GM13976 (cell line): Measurements from ENCODE around the gene TTC7B.

Experiments used
- DNase-seq: peaks from one replicate; pipeline ENCODE4 v3.0.0; 2012; ENCODE audit warnings: low spot score
- in situ Hi-C: fragments of 300-500 bp; cut with MboI; formaldehyde crosslinking; loops from one replicate; pipeline ENCODE4 v1.12.0; 2022; ENCODE audit warnings: low sequenced_read_pairs, mixed read lengths, inconsistent platforms; ENCODE audit not compliant: unreplicated experiment
- TF ChIP-seq, protein P1 (sequence below): IDR thresholded peaks from 2 replicates; pipeline ENCODE4 v1.5.1; 2012; ENCODE audit warnings: borderline replicate concordance, mild to moderate bottlenecking; ENCODE audit not compliant: insufficient read depth; ENCODE audit errors: extremely low read depth, missing control alignments, control extremely low read depth

The TTC7B gene

GRCh38 chr14:90687680-90688079, 128.6 kb downstream of the TTC7B start:
- DNase-seq, result no peak
- TF ChIP-seq, protein P1, sequence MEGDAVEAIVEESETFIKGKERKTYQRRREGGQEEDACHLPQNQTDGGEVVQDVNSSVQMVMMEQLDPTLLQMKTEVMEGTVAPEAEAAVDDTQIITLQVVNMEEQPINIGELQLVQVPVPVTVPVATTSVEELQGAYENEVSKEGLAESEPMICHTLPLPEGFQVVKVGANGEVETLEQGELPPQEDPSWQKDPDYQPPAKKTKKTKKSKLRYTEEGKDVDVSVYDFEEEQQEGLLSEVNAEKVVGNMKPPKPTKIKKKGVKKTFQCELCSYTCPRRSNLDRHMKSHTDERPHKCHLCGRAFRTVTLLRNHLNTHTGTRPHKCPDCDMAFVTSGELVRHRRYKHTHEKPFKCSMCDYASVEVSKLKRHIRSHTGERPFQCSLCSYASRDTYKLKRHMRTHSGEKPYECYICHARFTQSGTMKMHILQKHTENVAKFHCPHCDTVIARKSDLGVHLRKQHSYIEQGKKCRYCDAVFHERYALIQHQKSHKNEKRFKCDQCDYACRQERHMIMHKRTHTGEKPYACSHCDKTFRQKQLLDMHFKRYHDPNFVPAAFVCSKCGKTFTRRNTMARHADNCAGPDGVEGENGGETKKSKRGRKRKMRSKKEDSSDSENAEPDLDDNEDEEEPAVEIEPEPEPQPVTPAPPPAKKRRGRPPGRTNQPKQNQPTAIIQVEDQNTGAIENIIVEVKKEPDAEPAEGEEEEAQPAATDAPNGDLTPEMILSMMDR, result no peak

GRCh38 chr14:90682615-90683014, 133.6 kb downstream of the TTC7B start:
- TF ChIP-seq, protein P1, result no peak
- in situ Hi-C loops, result no loop called here
- DNase-seq, result no peak

More at GRCh38 chr14:90687680-90688079, 128.6 kb downstream of the TTC7B start:
- in situ Hi-C loops, result no loop called here

- DNase-seq, result no peak
- TF ChIP-seq, protein P1, result no peak
- in situ Hi-C loops, result no loop called here
These were observed 134.3 kb downstream of the TTC7B start for GRCh38 chr14:90681929-90682328.

DNA sequence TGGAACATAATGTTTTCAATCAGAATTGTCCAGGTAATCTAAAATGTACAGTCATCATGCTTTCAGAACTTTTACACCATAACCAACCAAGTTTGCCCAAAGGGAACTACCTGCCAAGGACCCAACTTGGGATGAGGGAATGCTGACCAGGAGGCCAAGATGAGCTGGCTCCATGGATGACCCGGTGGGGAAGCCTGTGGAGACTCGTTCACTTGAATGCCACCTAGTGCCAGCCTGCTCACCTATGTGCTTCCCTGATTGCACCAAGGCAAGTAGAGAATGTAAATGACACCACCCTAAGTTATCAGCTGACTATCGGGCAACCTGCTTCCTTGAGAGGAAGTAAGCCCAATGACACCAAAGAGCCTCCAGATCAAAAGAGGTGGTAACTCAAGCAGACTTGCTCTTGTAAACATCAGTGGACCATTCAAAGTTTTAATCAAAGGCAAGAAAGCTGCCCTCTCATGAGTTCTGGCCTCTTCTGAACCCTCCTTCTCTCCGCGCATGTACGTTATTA, 137.3 kb downstream of the TTC7B start:
- DNase-seq, result no peak
- TF ChIP-seq, protein P1, result no peak
- in situ Hi-C loops, result no loop called here

- TF ChIP-seq, protein P1, result no peak
- DNase-seq, result no peak
- in situ Hi-C loops, result no loop called here
These were observed 137.8 kb downstream of the TTC7B start for GRCh38 chr14:90678420-90678819.

DNA sequence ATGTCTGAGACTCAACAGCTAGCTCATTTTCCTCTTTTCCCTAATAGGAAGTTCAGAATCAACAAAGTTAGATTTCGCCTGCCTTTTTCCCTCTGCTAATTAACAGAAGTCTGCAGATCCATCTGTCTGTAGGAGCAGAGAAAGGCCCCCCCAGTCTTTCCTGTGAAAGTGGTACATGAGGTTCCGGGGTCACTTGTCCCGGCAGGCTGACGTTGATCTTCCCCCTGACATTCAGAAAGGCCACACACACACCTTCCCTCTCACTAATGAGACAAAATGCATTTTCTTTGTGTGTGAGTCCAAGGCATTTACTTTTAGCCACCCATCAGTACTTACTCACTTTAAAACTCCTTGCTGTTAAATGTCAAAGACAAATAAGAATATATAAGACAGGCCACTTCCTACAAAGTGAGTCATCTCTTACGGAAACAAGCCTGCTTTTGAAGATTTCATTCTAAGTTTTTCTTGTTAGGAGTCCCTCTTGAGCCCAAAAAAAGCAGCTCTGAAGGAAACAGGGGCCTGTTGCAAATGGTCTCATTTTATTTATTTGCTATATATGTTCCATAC, 138.7 kb downstream of the TTC7B start:
- no peak for DNase-seq
- in situ Hi-C loops, result no loop called here
- TF ChIP-seq, protein P1, result no peak
